ENCODE results near the gene ZNF770.
"Not testable (repeated sequence)": the region's sequence is repeated elsewhere in the genome, so short reads cannot be mapped to it uniquely, and the experiment has no call there.

ZNF770 gene

DNA sequence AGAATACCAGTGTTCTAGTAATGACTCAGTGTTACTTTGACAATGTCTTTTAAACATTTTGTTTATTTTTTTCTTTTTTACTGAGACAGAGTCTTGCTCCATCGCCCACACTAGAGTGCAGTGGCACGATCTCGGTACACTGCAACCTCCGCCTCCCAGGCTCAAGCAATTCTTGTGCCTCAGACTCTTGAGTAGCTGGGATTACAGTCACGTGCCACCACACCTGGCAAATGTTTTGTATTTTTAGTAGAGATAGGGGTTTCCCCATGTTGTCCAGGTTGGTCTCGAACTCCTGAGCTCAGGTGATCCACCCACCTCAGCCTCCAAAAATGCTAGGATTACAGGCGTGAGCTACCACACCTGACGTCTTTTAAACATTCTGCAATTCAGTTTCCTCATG lies 34.2 kb downstream of the ZNF770 start:
- WGBS (ENCODE audit: insufficient coverage), result 100% methylated on average over 2 of the region's 8 CpGs
- ChIA-PET POLR2A (no interaction called here), CTCF (interaction anchor here (0.8 to 1.3 kb wide), 2 partner anchors 16 to 33 kb away, joined by 3 read pairs; partner anchors contain the start of gene AQR)
- H3K4me1 ChIP-seq (ENCODE audit: control extremely low read depth in 1 of 4, control insufficient read depth in 4 of 4, insufficient read depth in 4 of 4, low read length in 3 of 4), result no peaks in the 10 kb centered on the region
- H3K27me3 ChIP-seq (replicated peaks in 2 of 5; ENCODE audit: control insufficient read depth in 4 of 5, insufficient read depth in 5 of 5, low read length in 4 of 5), result no peaks in the 10 kb centered on the region
- H3K4me3 ChIP-seq (ENCODE audit: control insufficient read depth in 1 of 7, extremely low read depth in 1 of 7, insufficient read depth in 4 of 7, low read depth in 2 of 7, low read length in 6 of 7), result no peak overlapping the region
- no peaks in the 10 kb centered on the region for H3K9me3 ChIP-seq (ENCODE audit: control extremely low read depth in 1 of 5, control insufficient read depth in 4 of 5, insufficient read depth in 2 of 5, low read depth in 1 of 5, low read length in 4 of 5)
- H3K27ac ChIP-seq (ENCODE audit: insufficient read depth in 1 of 2, low read depth in 1 of 2, low read length in 2 of 2, poor library complexity in 1 of 2, severe bottlenecking in 2 of 2), result no peak overlapping the region
- DNase-seq, result no peak
- peaks cover 9 to 36% (median 20%) of the 10 kb centered on the region in 4 experiments for H3K36me3 ChIP-seq (ENCODE audit: control insufficient read depth in 4 of 4, insufficient read depth in 4 of 4, low read length in 3 of 4)

GRCh38 chr15:34952481-34952880 lies 35.6 kb downstream of the ZNF770 start:
- CTCF ChIA-PET, result interaction anchor here (0.6 to 1.2 kb wide), 2 partner anchors 8 to 109 kb away, joined by 3 read pairs; no protein-coding TSS in a partner anchor
- no peak overlapping the region for H3K27ac ChIP-seq (ENCODE audit: insufficient read depth in 1 of 2, low read depth in 1 of 2, low read length in 2 of 2, poor library complexity in 1 of 2, severe bottlenecking in 2 of 2)
- DNase-seq, result no peak
- H3K36me3 ChIP-seq (ENCODE audit: control insufficient read depth in 4 of 4, insufficient read depth in 4 of 4, low read length in 3 of 4), result peaks cover 12 to 41% (median 26%) of the 10 kb centered on the region in 4 experiments
- no peak overlapping the region for H3K4me3 ChIP-seq (ENCODE audit: control insufficient read depth in 1 of 7, extremely low read depth in 1 of 7, insufficient read depth in 4 of 7, low read depth in 2 of 7, low read length in 6 of 7)
- H3K4me1 ChIP-seq (ENCODE audit: control extremely low read depth in 1 of 4, control insufficient read depth in 4 of 4, insufficient read depth in 4 of 4, low read length in 3 of 4), result no peaks in the 10 kb centered on the region
- H3K27me3 ChIP-seq (replicated peaks in 2 of 5; ENCODE audit: control insufficient read depth in 4 of 5, insufficient read depth in 5 of 5, low read length in 4 of 5), result no peaks in the 10 kb centered on the region
- no peaks in the 10 kb centered on the region for H3K9me3 ChIP-seq (ENCODE audit: control extremely low read depth in 1 of 5, control insufficient read depth in 4 of 5, insufficient read depth in 2 of 5, low read depth in 1 of 5, low read length in 4 of 5)
- POLR2A ChIA-PET, result no interaction called here

DNA sequence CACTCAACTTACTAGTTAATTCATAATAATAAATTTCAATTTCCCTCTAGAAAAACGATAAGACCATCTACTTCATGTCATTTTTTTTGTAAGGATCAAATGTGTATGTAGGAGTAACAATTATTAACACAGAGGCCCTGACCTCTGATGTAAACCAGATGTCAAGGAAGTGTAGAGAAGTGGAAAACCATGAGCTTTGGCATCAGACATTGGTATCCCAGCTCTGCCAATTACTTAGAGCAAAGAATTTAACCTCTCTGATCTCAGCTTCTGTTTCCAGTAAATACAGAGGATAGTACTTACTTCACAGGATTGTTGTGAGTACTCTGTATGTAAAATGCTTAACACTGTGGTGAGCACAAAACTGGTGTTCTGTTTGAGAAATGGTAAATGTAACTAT lies 36.1 kb downstream of the ZNF770 start:
- H3K9me3 ChIP-seq (ENCODE audit: control extremely low read depth in 1 of 5, control insufficient read depth in 4 of 5, insufficient read depth in 2 of 5, low read depth in 1 of 5, low read length in 4 of 5), result no peaks in the 10 kb centered on the region
- POLR2A ChIA-PET, result interaction anchor here (0.7 kb wide), 1 partner anchor 11 kb away, joined by 4 read pairs; no protein-coding TSS in a partner anchor
- no peak overlapping the region for H3K27ac ChIP-seq (ENCODE audit: insufficient read depth in 1 of 2, low read depth in 1 of 2, low read length in 2 of 2, poor library complexity in 1 of 2, severe bottlenecking in 2 of 2)
- no peaks in the 10 kb centered on the region for H3K27me3 ChIP-seq (replicated peaks in 2 of 5; ENCODE audit: control insufficient read depth in 4 of 5, insufficient read depth in 5 of 5, low read length in 4 of 5)
- no peak for DNase-seq
- no peak overlapping the region for H3K4me3 ChIP-seq (ENCODE audit: control insufficient read depth in 1 of 7, extremely low read depth in 1 of 7, insufficient read depth in 4 of 7, low read depth in 2 of 7, low read length in 6 of 7)
- H3K4me1 ChIP-seq (ENCODE audit: control extremely low read depth in 1 of 4, control insufficient read depth in 4 of 4, insufficient read depth in 4 of 4, low read length in 3 of 4), result no peaks in the 10 kb centered on the region
- CTCF ChIA-PET, result interaction anchor here (0.6 to 1.2 kb wide), 2 partner anchors 8 to 108 kb away, joined by 3 read pairs; no protein-coding TSS in a partner anchor
- no CpG with 5 or more reads among the region's 1 CpG for WGBS (ENCODE audit: insufficient coverage)
- peaks cover 12 to 41% (median 27%) of the 10 kb centered on the region in 4 experiments for H3K36me3 ChIP-seq (ENCODE audit: control insufficient read depth in 4 of 4, insufficient read depth in 4 of 4, low read length in 3 of 4)

DNA sequence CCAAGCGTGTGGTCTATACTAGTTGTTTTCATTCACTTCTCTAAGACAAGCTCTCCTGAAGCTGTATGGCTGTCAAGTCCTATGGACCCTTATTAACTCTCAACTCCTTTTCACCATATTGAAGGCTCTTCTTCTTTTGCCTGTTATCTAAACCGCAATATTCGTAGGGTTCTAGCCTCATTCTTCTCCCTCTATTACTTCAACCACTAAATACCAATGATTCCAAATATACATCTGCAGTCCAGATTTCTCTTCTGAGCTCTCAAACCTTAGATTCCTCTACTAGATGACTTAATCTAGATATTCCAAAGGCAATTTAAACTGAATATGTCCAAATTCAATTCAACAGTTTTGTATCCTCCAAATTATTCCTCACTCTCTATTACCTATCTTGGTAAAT lies 43.2 kb downstream of the ZNF770 start:
- H3K4me1 ChIP-seq (ENCODE audit: control extremely low read depth in 1 of 4, control insufficient read depth in 4 of 4, insufficient read depth in 4 of 4, low read length in 3 of 4), result no peaks in the 10 kb centered on the region
- POLR2A ChIA-PET, result no interaction called here
- CTCF ChIA-PET, result interaction anchor here (1.3 kb wide), 1 partner anchor 7 kb away, joined by 3 read pairs; no protein-coding TSS in a partner anchor
- peaks cover 2 to 47% (median 30%) of the 10 kb centered on the region in 4 experiments for H3K36me3 ChIP-seq (ENCODE audit: control insufficient read depth in 4 of 4, insufficient read depth in 4 of 4, low read length in 3 of 4)
- 100% methylated on average over 3 of the region's 3 CpGs for WGBS (ENCODE audit: insufficient coverage)
- H3K9me3 ChIP-seq (ENCODE audit: control extremely low read depth in 1 of 5, control insufficient read depth in 4 of 5, insufficient read depth in 2 of 5, low read depth in 1 of 5, low read length in 4 of 5), result no peaks in the 10 kb centered on the region
- H3K27ac ChIP-seq (ENCODE audit: insufficient read depth in 1 of 2, low read depth in 1 of 2, low read length in 2 of 2, poor library complexity in 1 of 2, severe bottlenecking in 2 of 2), result no peak overlapping the region
- H3K4me3 ChIP-seq (ENCODE audit: control insufficient read depth in 1 of 7, extremely low read depth in 1 of 7, insufficient read depth in 4 of 7, low read depth in 2 of 7, low read length in 6 of 7), result no peak overlapping the region
- H3K27me3 ChIP-seq (replicated peaks in 2 of 5; ENCODE audit: control insufficient read depth in 4 of 5, insufficient read depth in 5 of 5, low read length in 4 of 5), result no peaks in the 10 kb centered on the region
- no peak for DNase-seq

- H3K9me3 ChIP-seq (ENCODE audit: control extremely low read depth in 1 of 5, control insufficient read depth in 4 of 5, insufficient read depth in 2 of 5, low read depth in 1 of 5, low read length in 4 of 5), result no peaks in the 10 kb centered on the region
- ChIA-PET POLR2A (no interaction called here), CTCF (interaction anchor here (1.3 kb wide), 1 partner anchor 8 kb away, joined by 3 read pairs; no protein-coding TSS in a partner anchor)
- H3K4me1 ChIP-seq (ENCODE audit: control extremely low read depth in 1 of 4, control insufficient read depth in 4 of 4, insufficient read depth in 4 of 4, low read length in 3 of 4), result no peaks in the 10 kb centered on the region
- H3K36me3 ChIP-seq (ENCODE audit: control insufficient read depth in 4 of 4, insufficient read depth in 4 of 4, low read length in 3 of 4), result peaks cover 10 to 59% (median 34%) of the 10 kb centered on the region in 4 experiments
- no peaks in the 10 kb centered on the region for H3K27me3 ChIP-seq (replicated peaks in 2 of 5; ENCODE audit: control insufficient read depth in 4 of 5, insufficient read depth in 5 of 5, low read length in 4 of 5)
- no peak overlapping the region for H3K27ac ChIP-seq (ENCODE audit: insufficient read depth in 1 of 2, low read depth in 1 of 2, low read length in 2 of 2, poor library complexity in 1 of 2, severe bottlenecking in 2 of 2)
- H3K4me3 ChIP-seq (ENCODE audit: control insufficient read depth in 1 of 7, extremely low read depth in 1 of 7, insufficient read depth in 4 of 7, low read depth in 2 of 7, low read length in 6 of 7), result no peak overlapping the region
- no peak for DNase-seq
Measured at GRCh38 chr15:34943711-34944110, 44.4 kb downstream of the ZNF770 start.

DNA sequence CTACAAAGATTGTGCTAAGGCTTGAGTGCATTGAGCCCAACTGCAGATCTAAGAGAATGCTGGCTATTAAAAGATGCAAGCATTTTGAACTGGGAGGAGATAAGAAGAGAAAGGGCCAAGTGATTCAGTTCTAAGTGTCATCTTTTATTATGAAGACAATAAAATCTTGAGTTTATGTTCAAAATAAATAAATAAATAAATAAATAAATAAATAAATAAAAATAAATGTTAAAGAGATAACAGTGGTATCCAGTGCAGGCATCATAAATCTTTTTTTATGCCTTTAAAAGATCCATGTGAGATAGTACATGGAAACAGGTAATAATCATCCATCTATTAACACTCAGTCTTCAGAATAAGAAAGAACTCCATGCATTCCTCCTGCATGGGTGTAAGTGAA lies 44.8 kb downstream of the ZNF770 start:
- DNase-seq; H3K4me3 ChIP-seq (ENCODE audit: control insufficient read depth in 1 of 7, extremely low read depth in 1 of 7, insufficient read depth in 4 of 7, low read depth in 2 of 7, low read length in 6 of 7); H3K4me1 ChIP-seq (ENCODE audit: control extremely low read depth in 1 of 4, control insufficient read depth in 4 of 4, insufficient read depth in 4 of 4, low read length in 3 of 4); H3K27me3 ChIP-seq (replicated peaks in 2 of 5; ENCODE audit: control insufficient read depth in 4 of 5, insufficient read depth in 5 of 5, low read length in 4 of 5); POLR2A ChIA-PET; H3K27ac ChIP-seq (ENCODE audit: insufficient read depth in 1 of 2, low read depth in 1 of 2, low read length in 2 of 2, poor library complexity in 1 of 2, severe bottlenecking in 2 of 2); H3K9me3 ChIP-seq (ENCODE audit: control extremely low read depth in 1 of 5, control insufficient read depth in 4 of 5, insufficient read depth in 2 of 5, low read depth in 1 of 5, low read length in 4 of 5): not testable (repeated sequence)
- CTCF ChIA-PET, result interaction anchor here (1.3 kb wide), 1 partner anchor 9 kb away, joined by 3 read pairs; no protein-coding TSS in a partner anchor
- H3K36me3 ChIP-seq (ENCODE audit: control insufficient read depth in 4 of 4, insufficient read depth in 4 of 4, low read length in 3 of 4), result peaks cover 12 to 62% (median 34%) of the 10 kb centered on the region in 4 experiments

DNA sequence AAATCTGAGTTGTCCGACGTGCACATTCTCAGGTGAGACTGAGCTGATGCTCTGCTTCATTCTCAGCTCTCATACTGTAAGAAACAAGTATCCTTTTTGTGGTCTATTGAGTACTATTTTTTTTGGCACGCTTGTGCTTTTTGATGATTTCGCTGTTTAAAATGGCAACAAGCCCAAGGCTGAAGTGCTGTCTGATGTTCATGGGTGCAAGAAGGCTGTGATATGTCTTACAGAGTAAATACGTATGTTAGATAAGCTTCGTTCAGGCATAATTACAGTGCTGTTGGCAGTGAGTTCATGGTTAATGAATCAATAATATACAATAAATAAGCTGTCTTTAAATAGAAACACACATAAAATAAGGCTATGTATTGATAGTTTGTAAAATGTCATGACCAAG lies 45.7 kb downstream of the ZNF770 start:
- ChIA-PET POLR2A (no interaction called here), CTCF (no interaction called here)
- 97% methylated on average over 4 of the region's 6 CpGs for WGBS (ENCODE audit: insufficient coverage)
- H3K9me3 ChIP-seq (ENCODE audit: control extremely low read depth in 1 of 5, control insufficient read depth in 4 of 5, insufficient read depth in 2 of 5, low read depth in 1 of 5, low read length in 4 of 5), result no peaks in the 10 kb centered on the region
- no peaks in the 10 kb centered on the region for H3K27me3 ChIP-seq (replicated peaks in 2 of 5; ENCODE audit: control insufficient read depth in 4 of 5, insufficient read depth in 5 of 5, low read length in 4 of 5)
- no peak overlapping the region for H3K27ac ChIP-seq (ENCODE audit: insufficient read depth in 1 of 2, low read depth in 1 of 2, low read length in 2 of 2, poor library complexity in 1 of 2, severe bottlenecking in 2 of 2)
- no peak overlapping the region for H3K4me3 ChIP-seq (ENCODE audit: control insufficient read depth in 1 of 7, extremely low read depth in 1 of 7, insufficient read depth in 4 of 7, low read depth in 2 of 7, low read length in 6 of 7)
- DNase-seq, result no peak
- no peaks in the 10 kb centered on the region for H3K4me1 ChIP-seq (ENCODE audit: control extremely low read depth in 1 of 4, control insufficient read depth in 4 of 4, insufficient read depth in 4 of 4, low read length in 3 of 4)
- H3K36me3 ChIP-seq (ENCODE audit: control insufficient read depth in 4 of 4, insufficient read depth in 4 of 4, low read length in 3 of 4), result peaks cover 12 to 64% (median 28%) of the 10 kb centered on the region in 4 experiments

Measured in common myeloid progenitor, CD34-positive (primary cell).